HS-5 (cell line): ENCODE results near the gene KCNIP4.
A peak's percentile ranks its signal among the peaks of the same experiment; 100 is the strongest.
"Not testable (repeated sequence)": the region's sequence is repeated elsewhere in the genome, so short reads cannot be mapped to it uniquely, and the experiment has no call there.

ENCODE experiments used
- DNase-seq: peaks from one replicate; pipeline ENCODE4 v3.0.0-alpha.2; 2012; ENCODE audit warnings: low read depth

The KCNIP4 gene

GRCh38 chr4:21948347-21949072 lies at the start of gene KCNIP4:
Gene KCNIP4, minus strand, starts transcription at chr4:21948772.
- peak; percentile 13 for DNase-seq

GRCh38 chr4:21996618-21997017 lies 48.0 kb upstream of the KCNIP4 start:
- not testable (repeated sequence) for DNase-seq

GRCh38 chr4:21992330-21992729 lies 43.8 kb upstream of the KCNIP4 start:
- peak; percentile 14 for DNase-seq

GRCh38 chr4:21991562-21991961 lies 43.0 kb upstream of the KCNIP4 start:
- DNase-seq, result no peak

- DNase-seq, result no peak
Measured at GRCh38 chr4:21991050-21991449, 42.5 kb upstream of the KCNIP4 start.

- DNase-seq, result no peak
Measured at GRCh38 chr4:21989351-21989750, 40.8 kb upstream of the KCNIP4 start.

GRCh38 chr4:21986307-21986706 lies 37.7 kb upstream of the KCNIP4 start:
- DNase-seq, result no peak

- no peak for DNase-seq
Measured at GRCh38 chr4:21982087-21982486, 33.5 kb upstream of the KCNIP4 start.

GRCh38 chr4:21979196-21979595 lies 30.6 kb upstream of the KCNIP4 start:
- DNase-seq, result no peak

GRCh38 chr4:21976166-21976565 lies 27.6 kb upstream of the KCNIP4 start:
- DNase-seq, result no peak

- no peak for DNase-seq
Measured at GRCh38 chr4:21973850-21974249, 25.3 kb upstream of the KCNIP4 start.

- no peak for DNase-seq
Measured at GRCh38 chr4:21964762-21965319, 16.3 kb upstream of the KCNIP4 start.

GRCh38 chr4:21962691-21963090 lies 14.1 kb upstream of the KCNIP4 start:
- DNase-seq, result no peak

- DNase-seq, result no peak
Measured at GRCh38 chr4:21960793-21961192, 12.2 kb upstream of the KCNIP4 start.

GRCh38 chr4:21954916-21955315 lies 6.3 kb upstream of the KCNIP4 start:
- DNase-seq, result no peak

- no peak for DNase-seq
Measured at GRCh38 chr4:21953653-21954052, 5.1 kb upstream of the KCNIP4 start.

- DNase-seq, result no peak
Measured at GRCh38 chr4:21952549-21952948, 4.0 kb upstream of the KCNIP4 start.

GRCh38 chr4:21949073-21949457 lies 493 bp upstream of the KCNIP4 start:
- no peak for DNase-seq

GRCh38 chr4:21947791-21948346 lies 703 bp downstream of the KCNIP4 start:
- no peak for DNase-seq

- DNase-seq, result no peak
Measured at GRCh38 chr4:21946858-21947257, 1.7 kb downstream of the KCNIP4 start.

GRCh38 chr4:21921526-21922180 lies 26.9 kb downstream of the KCNIP4 start:
- no peak for DNase-seq

GRCh38 chr4:21915761-21916160 lies 32.8 kb downstream of the KCNIP4 start:
- DNase-seq, result no peak

- DNase-seq, result peak; percentile 65
Measured at GRCh38 chr4:21901831-21902230, 46.7 kb downstream of the KCNIP4 start.
